Measurements from ENCODE around the gene SLC6A17. TPM values are rescaled to one million over a fixed set of nuclear protein-coding genes. Genes with fewer than 3 reads are reported as not detected.

Gene SLC6A17
- total RNA-seq, 1 experiment from 2014 or later = 0.17 TPM

DNA sequence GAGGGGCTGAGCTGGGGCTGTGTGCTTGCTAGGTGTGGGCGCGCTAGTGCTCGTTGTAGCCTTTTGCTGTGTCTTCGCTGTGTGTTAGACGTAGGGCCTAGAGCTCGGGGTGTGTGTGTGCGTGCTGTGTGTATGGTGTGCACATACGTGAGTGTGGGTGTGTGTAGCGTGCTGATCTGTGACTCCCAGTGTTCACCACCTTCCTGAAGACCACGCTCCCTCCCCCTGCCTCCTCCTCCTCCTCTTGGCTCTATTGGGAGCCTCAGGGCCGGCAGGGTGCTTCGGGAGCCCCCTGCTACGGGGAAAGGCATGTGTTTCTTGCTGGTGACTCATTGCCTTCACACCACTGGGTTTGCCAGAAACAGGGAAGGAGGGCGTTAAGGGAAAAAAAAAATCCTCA, 50.4 kb downstream of the SLC6A17 start:
- Histone ChIP-seq H3K27ac (ENCODE audit: insufficient read length, low read depth, low read length) (no peak overlapping the region), H4K91ac (ENCODE audit: insufficient read length, low read depth, low read length) (no peak overlapping the region), H2AK5ac (ENCODE audit: insufficient read length, low read length) (no peak overlapping the region), H3K9ac (ENCODE audit: extremely low read depth, insufficient read length, low read length) (no peak overlapping the region), H2AFZ (ENCODE audit: low read length) (no peak overlapping the region), H2BK5ac (ENCODE audit: insufficient read length, low read length) (no peak overlapping the region), H2BK12ac (ENCODE audit: insufficient read length, low read depth, low read length) (no peak overlapping the region), H3K4me1 (ENCODE audit: insufficient read depth, low read length) (no peaks in the 10 kb centered on the region), H3K79me2 (ENCODE audit: insufficient read depth, low read length) (no peaks in the 10 kb centered on the region), H3K4ac (ENCODE audit: low read depth, low read length) (no peak overlapping the region), H4K8ac (replicated peaks; ENCODE audit: insufficient read length, low read depth, low read length) (no peak overlapping the region), H3K4me2 (ENCODE audit: insufficient read depth, insufficient read length, low read length) (no peak overlapping the region), H3K9me3 (ENCODE audit: control insufficient read depth, low read depth, low read length) (no peaks in the 10 kb centered on the region), H4K5ac (ENCODE audit: insufficient read length, low read depth, low read length) (no peak overlapping the region), H2BK15ac (ENCODE audit: low read depth, low read length) (no peak overlapping the region), H3K79me1 (ENCODE audit: insufficient read depth, low read depth, low read length, poor library complexity, severe bottlenecking) (no peaks in the 10 kb centered on the region), H3K18ac (ENCODE audit: insufficient read length, low read depth, low read length) (no peak overlapping the region), H3K27me3 (ENCODE audit: insufficient read depth, low read length) (no peaks in the 10 kb centered on the region), H3K14ac (ENCODE audit: insufficient read depth, low read length) (no peak overlapping the region), H3K23ac (ENCODE audit: insufficient read length, low read depth, low read length) (no peak overlapping the region), H3K23me2 (ENCODE audit: insufficient read length, low read depth, low read length, poor library complexity, severe bottlenecking) (no peaks in the 10 kb centered on the region), H3K56ac (ENCODE audit: insufficient read length, low read depth, low read length) (no peak overlapping the region), H2BK120ac (ENCODE audit: low read depth, low read length, poor library complexity, severe bottlenecking) (no peak overlapping the region), H3T11ph (ENCODE audit: low read length) (no peak overlapping the region), H4K20me1 (ENCODE audit: control insufficient read depth, insufficient read depth, insufficient read length) (no peaks in the 10 kb centered on the region), H2BK20ac (ENCODE audit: low read depth, low read length, poor library complexity, severe bottlenecking) (no peak overlapping the region)
- no peaks in the 10 kb centered on the region for H3K36me3 Mint-ChIP-seq (ENCODE audit: insufficient read depth in 1 of 3, low read depth in 3 of 3)
- H3K4me3 Mint-ChIP-seq = no peak overlapping the region
- H3K27ac Mint-ChIP-seq = no peak overlapping the region; a peak in 1 of 7 replicates
- TF ChIP-seq, protein P1, sequence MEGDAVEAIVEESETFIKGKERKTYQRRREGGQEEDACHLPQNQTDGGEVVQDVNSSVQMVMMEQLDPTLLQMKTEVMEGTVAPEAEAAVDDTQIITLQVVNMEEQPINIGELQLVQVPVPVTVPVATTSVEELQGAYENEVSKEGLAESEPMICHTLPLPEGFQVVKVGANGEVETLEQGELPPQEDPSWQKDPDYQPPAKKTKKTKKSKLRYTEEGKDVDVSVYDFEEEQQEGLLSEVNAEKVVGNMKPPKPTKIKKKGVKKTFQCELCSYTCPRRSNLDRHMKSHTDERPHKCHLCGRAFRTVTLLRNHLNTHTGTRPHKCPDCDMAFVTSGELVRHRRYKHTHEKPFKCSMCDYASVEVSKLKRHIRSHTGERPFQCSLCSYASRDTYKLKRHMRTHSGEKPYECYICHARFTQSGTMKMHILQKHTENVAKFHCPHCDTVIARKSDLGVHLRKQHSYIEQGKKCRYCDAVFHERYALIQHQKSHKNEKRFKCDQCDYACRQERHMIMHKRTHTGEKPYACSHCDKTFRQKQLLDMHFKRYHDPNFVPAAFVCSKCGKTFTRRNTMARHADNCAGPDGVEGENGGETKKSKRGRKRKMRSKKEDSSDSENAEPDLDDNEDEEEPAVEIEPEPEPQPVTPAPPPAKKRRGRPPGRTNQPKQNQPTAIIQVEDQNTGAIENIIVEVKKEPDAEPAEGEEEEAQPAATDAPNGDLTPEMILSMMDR (conservative IDR thresholded peaks at IDR 0.05) = no peak
- peaks cover 11% of the 10 kb centered on the region in 2 experiments for H3K4me1 Mint-ChIP-seq
- H3K9me3 Mint-ChIP-seq = no peaks in the 10 kb centered on the region
- no peak for DNase-seq
- no CpG with 5 or more reads among the region's 14 CpGs for WGBS (ENCODE audit: extremely low coverage, insufficient read length, low lambda C conversion rate)
- peaks cover 2% of the 10 kb centered on the region; the same call in 1 of the 2 replicates for H3K27me3 Mint-ChIP-seq (ENCODE audit: low read depth)

Measured in H9 (cell line).